Mesendoderm (in vitro differentiated cells): Measurements from ENCODE around the gene SMPDL3A.

Experiments
- DNase-seq: peaks from one replicate; pipeline ENCODE4 v3.0.0; 2013
- H2AK5ac ChIP-seq: 2 replicates; pipeline ENCODE4 v1.6.1; 2013; ENCODE audit warnings: low read length, inconsistent platforms
- H2BK120ac ChIP-seq: 2 replicates; pipeline ENCODE4 v1.6.1; 2013; ENCODE audit warnings: low read depth, mild to moderate bottlenecking, low read length, moderate library complexity, mixed read lengths
- H2BK15ac ChIP-seq: replicated peaks from 2 replicates; pipeline ENCODE4 v1.6.1; 2013; ENCODE audit warnings: low read depth, mild to moderate bottlenecking, moderate library complexity
- H2BK5ac ChIP-seq: 2 replicates; pipeline ENCODE4 v1.6.1; 2013; ENCODE audit warnings: low read length, inconsistent platforms
- H3K18ac ChIP-seq: 2 replicates; pipeline ENCODE4 v1.6.1; 2013; ENCODE audit warnings: mild to moderate bottlenecking, low read length, mixed read lengths
- H3K23ac ChIP-seq: one replicate; pipeline ENCODE4 v1.6.1; 2013; ENCODE audit warnings: low read length
- H3K27ac ChIP-seq: 2 replicates; pipeline ENCODE4 v1.5.1; 2013; ENCODE audit warnings: low read depth, mild to moderate bottlenecking, inconsistent platforms, low read length, moderate library complexity
- H3K27me3 ChIP-seq: 2 replicates; pipeline ENCODE4 v1.6.1; 2013; ENCODE audit warnings: low read length, control low read depth, mild to moderate bottlenecking, inconsistent platforms; ENCODE audit not compliant: insufficient read depth, poor library complexity
- H3K36me3 ChIP-seq: 2 replicates; pipeline ENCODE4 v1.6.1; 2013; ENCODE audit warnings: low read length, inconsistent platforms; ENCODE audit not compliant: control insufficient read depth, insufficient read depth
- H3K4ac ChIP-seq: one replicate; pipeline ENCODE4 v1.6.1; 2013; ENCODE audit warnings: low read depth, mild to moderate bottlenecking, low read length, moderate library complexity
- H3K4me1 ChIP-seq: 2 replicates; pipeline ENCODE4 v1.6.1; 2013; ENCODE audit warnings: low read depth, low read length, inconsistent platforms; ENCODE audit not compliant: control insufficient read depth
- H3K4me2 ChIP-seq: 2 replicates; pipeline ENCODE4 v1.6.1; 2013; ENCODE audit warnings: low read length
- H3K4me3 ChIP-seq: 2 replicates; pipeline ENCODE4 v1.5.1; 2013; ENCODE audit warnings: mild to moderate bottlenecking, low read length
- H3K56ac ChIP-seq: one replicate; pipeline ENCODE4 v1.6.1; 2013; ENCODE audit warnings: low read length
- H3K79me1 ChIP-seq: 2 replicates; pipeline ENCODE4 v1.6.1; 2013; ENCODE audit warnings: low read length, inconsistent platforms
- H3K79me2 ChIP-seq: 2 replicates; pipeline ENCODE4 v1.6.1; 2013; ENCODE audit warnings: mild to moderate bottlenecking, low read length; ENCODE audit not compliant: control insufficient read depth, insufficient read depth
- H3K9ac ChIP-seq: 2 replicates; pipeline ENCODE4 v1.6.1; 2013; ENCODE audit warnings: low read length, inconsistent platforms
- H4K5ac ChIP-seq: one replicate; pipeline ENCODE4 v1.6.1; 2013; ENCODE audit warnings: low read length
- H4K8ac ChIP-seq: one replicate; pipeline ENCODE4 v1.6.1; 2013; ENCODE audit warnings: low read depth, mild to moderate bottlenecking, control low read depth, low read length, moderate library complexity
- WGBS: extraction: QIAGEN DNeasy Blood & Tissue Kit; methylation state at CpG from one replicate; pipeline ENCODE4 v1.1.7; 2013; ENCODE audit warnings: low lambda C conversion rate, missing lambda C conversion rate; ENCODE audit not compliant: insufficient coverage; ENCODE audit errors: extremely low coverage; 5-methylcytosine and 5-hydroxymethylcytosine counted together

The SMPDL3A gene

GRCh38 chr6:122832459-122832858, 43.4 kb downstream of the SMPDL3A start:
- Histone ChIP-seq H4K8ac (no peak overlapping the region), H3K4me2 (no peak overlapping the region), H3K27me3 (no peaks in the 10 kb centered on the region), H3K4ac (no peak overlapping the region), H3K56ac (no peak overlapping the region), H2BK15ac (no peak overlapping the region), H2BK5ac (no peak overlapping the region), H3K79me1 (no peaks in the 10 kb centered on the region), H4K5ac (no peak overlapping the region), H3K23ac (no peak overlapping the region), H2AK5ac (no peak overlapping the region), H3K9ac (no peak overlapping the region), H3K36me3 (no peaks in the 10 kb centered on the region), H3K4me3 (no peak overlapping the region), H3K18ac (no peak overlapping the region), H3K4me1 (no peaks in the 10 kb centered on the region), H3K27ac (no peak overlapping the region), H3K79me2 (no peaks in the 10 kb centered on the region), H2BK120ac (no peak overlapping the region)
- no CpG with 5 or more reads among the region's 3 CpGs for WGBS
- DNase-seq, result no peak

GRCh38 chr6:122833021-122833491, 44.0 kb downstream of the SMPDL3A start:
- no peak overlapping the region for H3K18ac ChIP-seq
- H4K5ac ChIP-seq, result no peak overlapping the region
- H3K4me1 ChIP-seq, result no peaks in the 10 kb centered on the region
- no peak overlapping the region for H3K4ac ChIP-seq
- H2AK5ac ChIP-seq, result no peak overlapping the region
- H4K8ac ChIP-seq, result no peak overlapping the region
- H3K4me3 ChIP-seq, result no peak overlapping the region
- no peaks in the 10 kb centered on the region for H3K27me3 ChIP-seq
- H3K4me2 ChIP-seq, result no peak overlapping the region
- H3K9ac ChIP-seq, result no peak overlapping the region
- no peaks in the 10 kb centered on the region for H3K79me2 ChIP-seq
- H2BK5ac ChIP-seq, result no peak overlapping the region
- no peaks in the 10 kb centered on the region for H3K36me3 ChIP-seq
- H3K27ac ChIP-seq, result no peak overlapping the region
- WGBS, result no CpG with 5 or more reads among the region's 7 CpGs
- H3K23ac ChIP-seq, result no peak overlapping the region
- H3K56ac ChIP-seq, result no peak overlapping the region
- H2BK15ac ChIP-seq, result no peak overlapping the region
- H3K79me1 ChIP-seq, result no peaks in the 10 kb centered on the region
- DNase-seq, result no peak
- H2BK120ac ChIP-seq, result no peak overlapping the region

- Histone ChIP-seq H2BK5ac (no peak overlapping the region), H2BK15ac (no peak overlapping the region), H4K5ac (no peak overlapping the region), H3K27me3 (no peaks in the 10 kb centered on the region), H3K18ac (no peak overlapping the region), H3K9ac (no peak overlapping the region), H3K79me1 (no peaks in the 10 kb centered on the region), H3K56ac (no peak overlapping the region), H3K4me3 (no peak overlapping the region), H3K23ac (no peak overlapping the region), H3K4ac (no peak overlapping the region), H2AK5ac (no peak overlapping the region), H3K36me3 (no peaks in the 10 kb centered on the region), H3K27ac (no peak overlapping the region), H4K8ac (no peak overlapping the region), H3K4me1 (no peaks in the 10 kb centered on the region), H3K4me2 (no peak overlapping the region), H3K79me2 (no peaks in the 10 kb centered on the region), H2BK120ac (no peak overlapping the region)
- no peak for DNase-seq
- no CpG with 5 or more reads among the region's 3 CpGs for WGBS
Observed at GRCh38 chr6:122838060-122838780, 49.2 kb downstream of the SMPDL3A start.

GRCh38 chr6:122839472-122839871, 50.4 kb downstream of the SMPDL3A start:
- H3K4me1 ChIP-seq, result no peaks in the 10 kb centered on the region
- H2BK120ac ChIP-seq, result no peak overlapping the region
- WGBS, result no CpG with 5 or more reads among the region's 1 CpG
- H3K4me3 ChIP-seq, result no peak overlapping the region
- no peak overlapping the region for H3K27ac ChIP-seq
- H3K4ac ChIP-seq, result no peak overlapping the region
- no peak overlapping the region for H2BK5ac ChIP-seq
- no peak overlapping the region for H3K18ac ChIP-seq
- no peaks in the 10 kb centered on the region for H3K27me3 ChIP-seq
- H3K23ac ChIP-seq, result no peak overlapping the region
- H2AK5ac ChIP-seq, result no peak overlapping the region
- H3K79me1 ChIP-seq, result no peaks in the 10 kb centered on the region
- H4K8ac ChIP-seq, result no peak overlapping the region
- no peaks in the 10 kb centered on the region for H3K79me2 ChIP-seq
- H3K9ac ChIP-seq, result no peak overlapping the region
- no peaks in the 10 kb centered on the region for H3K36me3 ChIP-seq
- no peak overlapping the region for H3K4me2 ChIP-seq
- no peak overlapping the region for H4K5ac ChIP-seq
- no peak overlapping the region for H2BK15ac ChIP-seq
- peak; percentile 70 for DNase-seq
- H3K56ac ChIP-seq, result no peak overlapping the region

GRCh38 chr6:122839906-122840305, 50.8 kb downstream of the SMPDL3A start:
- Histone ChIP-seq H4K5ac (no peak overlapping the region), H3K4me3 (no peak overlapping the region), H3K9ac (no peak overlapping the region), H3K4me2 (no peak overlapping the region), H3K18ac (no peak overlapping the region), H3K79me2 (no peaks in the 10 kb centered on the region), H3K56ac (no peak overlapping the region), H3K4me1 (no peaks in the 10 kb centered on the region), H2BK120ac (no peak overlapping the region), H2BK15ac (no peak overlapping the region), H3K36me3 (no peaks in the 10 kb centered on the region), H2BK5ac (no peak overlapping the region), H2AK5ac (no peak overlapping the region), H3K4ac (no peak overlapping the region), H4K8ac (no peak overlapping the region), H3K27ac (no peak overlapping the region), H3K27me3 (no peaks in the 10 kb centered on the region), H3K79me1 (no peaks in the 10 kb centered on the region), H3K23ac (no peak overlapping the region)
- no CpG with 5 or more reads among the region's 8 CpGs for WGBS
- DNase-seq, result no peak

- no peaks in the 10 kb centered on the region for H3K4me1 ChIP-seq
- no peak overlapping the region for H3K23ac ChIP-seq
- H3K27ac ChIP-seq, result no peak overlapping the region
- DNase-seq, result no peak
- H3K9ac ChIP-seq, result no peak overlapping the region
- H3K27me3 ChIP-seq, result no peaks in the 10 kb centered on the region
- H3K79me2 ChIP-seq, result no peaks in the 10 kb centered on the region
- H3K18ac ChIP-seq, result no peak overlapping the region
- no peak overlapping the region for H2BK120ac ChIP-seq
- no peak overlapping the region for H3K4me3 ChIP-seq
- H2AK5ac ChIP-seq, result no peak overlapping the region
- no peak overlapping the region for H3K56ac ChIP-seq
- H4K8ac ChIP-seq, result no peak overlapping the region
- H3K4ac ChIP-seq, result no peak overlapping the region
- H4K5ac ChIP-seq, result no peak overlapping the region
- H3K4me2 ChIP-seq, result no peak overlapping the region
- H2BK5ac ChIP-seq, result no peak overlapping the region
- H3K79me1 ChIP-seq, result no peaks in the 10 kb centered on the region
- H3K36me3 ChIP-seq, result no peaks in the 10 kb centered on the region
- no CpG with 5 or more reads among the region's 9 CpGs for WGBS
- no peak overlapping the region for H2BK15ac ChIP-seq
Observed at GRCh38 chr6:122845464-122845863, 56.4 kb downstream of the SMPDL3A start.
